Activated CD8-positive, alpha-beta memory T cell treated with anti-CD3 and anti-CD28 coated beads, Interleukin-2, amount 50 U/mL, for 24 hours (primary cell): ENCODE data around the gene QRSL1.
"Not testable (repeated sequence)": the region's sequence is repeated elsewhere in the genome, so short reads cannot be mapped to it uniquely, and the experiment has no call there.

ENCODE experiments used
- DNase-seq: peaks from one replicate; pipeline ENCODE4 v3.0.0-alpha.2; 2020; ENCODE audit errors: extremely low read depth

Gene QRSL1

GRCh38 chr6:106623039-106623438 lies 6.3 kb upstream of the QRSL1 start:
- no peak for DNase-seq

- DNase-seq = no peak
These were observed 2.9 kb upstream of the QRSL1 start for GRCh38 chr6:106626485-106626884.

- DNase-seq = not testable (repeated sequence)
These were observed 1.6 kb upstream of the QRSL1 start for GRCh38 chr6:106627760-106628159.

- no peak for DNase-seq
These were observed 698 bp upstream of the QRSL1 start for GRCh38 chr6:106628658-106629102.

- DNase-seq = no peak
These were observed 433 bp downstream of the QRSL1 start for GRCh38 chr6:106629859-106630163.

- DNase-seq = no peak
These were observed 988 bp downstream of the QRSL1 start for GRCh38 chr6:106630366-106630765.

- no peak for DNase-seq
These were observed 2.0 kb downstream of the QRSL1 start for GRCh38 chr6:106631346-106631745.

- no peak for DNase-seq
These were observed 5.2 kb downstream of the QRSL1 start for GRCh38 chr6:106634565-106634964.

GRCh38 chr6:106637051-106637716 lies 7.8 kb downstream of the QRSL1 start:
- no peak for DNase-seq

GRCh38 chr6:106637717-106638341 lies 8.5 kb downstream of the QRSL1 start:
- DNase-seq = no peak

GRCh38 chr6:106639812-106640211 lies 10.4 kb downstream of the QRSL1 start:
- no peak for DNase-seq

- no peak for DNase-seq
These were observed 13.1 kb downstream of the QRSL1 start for GRCh38 chr6:106642476-106642875.

GRCh38 chr6:106643061-106643460 lies 13.7 kb downstream of the QRSL1 start:
- DNase-seq = no peak

- no peak for DNase-seq
These were observed 19.4 kb downstream of the QRSL1 start for GRCh38 chr6:106648651-106649308.

- no peak for DNase-seq
These were observed 29.1 kb downstream of the QRSL1 start for GRCh38 chr6:106658469-106658868.

GRCh38 chr6:106659859-106660258 lies 30.5 kb downstream of the QRSL1 start:
- DNase-seq = no peak

- no peak for DNase-seq
These were observed 33.1 kb downstream of the QRSL1 start for GRCh38 chr6:106662458-106662857.

- no peak for DNase-seq
These were observed 37.1 kb downstream of the QRSL1 start for GRCh38 chr6:106666282-106667021.

GRCh38 chr6:106667022-106667402 lies 37.6 kb downstream of the QRSL1 start:
- DNase-seq = no peak

- no peak for DNase-seq
These were observed 40.9 kb downstream of the QRSL1 start for GRCh38 chr6:106670236-106670635.

- no peak for DNase-seq
These were observed 42.3 kb downstream of the QRSL1 start for GRCh38 chr6:106671651-106672050.

GRCh38 chr6:106674541-106675229 lies 45.3 kb downstream of the QRSL1 start:
- DNase-seq = no peak
